Measurements from ENCODE around the gene AGAP2. TPM values are rescaled to one million over a fixed set of nuclear protein-coding genes. Genes with fewer than 3 reads are reported as not detected.

The AGAP2 gene
- polyA plus RNA-seq, 1 donor: 2.9 TPM

DNA sequence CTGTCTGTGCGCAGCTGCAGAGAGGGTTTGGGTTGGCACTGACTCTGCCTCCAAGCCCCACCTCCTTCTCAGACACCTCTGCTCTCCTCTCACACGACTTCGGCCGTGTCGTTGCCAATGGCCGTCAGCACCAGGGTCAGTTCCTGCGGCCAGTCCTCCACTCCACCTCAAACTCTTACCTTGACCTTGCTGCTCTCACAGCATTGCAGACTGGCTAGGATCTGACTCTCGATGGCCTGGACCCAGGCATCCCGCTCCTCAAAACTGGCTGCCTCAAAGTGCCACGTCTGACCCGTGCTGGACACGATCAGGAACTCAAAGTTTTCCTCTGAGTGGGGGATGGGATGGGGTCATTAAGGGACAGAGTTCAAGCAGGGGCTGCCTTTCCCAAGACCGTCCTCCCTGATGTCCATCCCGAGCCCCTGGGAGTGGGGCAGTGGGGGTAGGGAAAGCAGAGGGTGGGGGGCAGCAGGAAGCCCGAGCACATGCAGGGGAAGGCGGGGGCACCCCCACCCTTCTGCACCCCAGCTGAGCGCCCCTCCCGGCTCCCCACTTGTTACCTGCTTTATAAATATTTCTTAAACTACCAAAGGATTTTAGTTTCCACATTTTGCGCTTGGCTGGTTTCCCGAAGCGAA lies 10.7 kb downstream of the AGAP2 start:
- peaks cover 78% of the 10 kb centered on the region for H3K27me3 ChIP-seq (ENCODE audit: control insufficient read depth, insufficient read depth, low read length)
- peaks cover 13% of the 10 kb centered on the region for H3K9me3 ChIP-seq (ENCODE audit: control insufficient read depth, low read depth, low read length)
- no peak overlapping the region for H3K4me3 ChIP-seq (ENCODE audit: low read length)
- no peak for DNase-seq
- no peak overlapping the region for H3K27ac ChIP-seq (ENCODE audit: low read length)
- peaks cover 10% of the 10 kb centered on the region for H3K4me1 ChIP-seq (ENCODE audit: control insufficient read depth, insufficient read depth, low read length)
- 78% methylated on average over 3 of the region's 21 CpGs for WGBS (ENCODE audit: insufficient coverage, low lambda C conversion rate)
- no peaks in the 10 kb centered on the region for H3K36me3 ChIP-seq (ENCODE audit: control insufficient read depth, insufficient read depth, low read length)

DNA sequence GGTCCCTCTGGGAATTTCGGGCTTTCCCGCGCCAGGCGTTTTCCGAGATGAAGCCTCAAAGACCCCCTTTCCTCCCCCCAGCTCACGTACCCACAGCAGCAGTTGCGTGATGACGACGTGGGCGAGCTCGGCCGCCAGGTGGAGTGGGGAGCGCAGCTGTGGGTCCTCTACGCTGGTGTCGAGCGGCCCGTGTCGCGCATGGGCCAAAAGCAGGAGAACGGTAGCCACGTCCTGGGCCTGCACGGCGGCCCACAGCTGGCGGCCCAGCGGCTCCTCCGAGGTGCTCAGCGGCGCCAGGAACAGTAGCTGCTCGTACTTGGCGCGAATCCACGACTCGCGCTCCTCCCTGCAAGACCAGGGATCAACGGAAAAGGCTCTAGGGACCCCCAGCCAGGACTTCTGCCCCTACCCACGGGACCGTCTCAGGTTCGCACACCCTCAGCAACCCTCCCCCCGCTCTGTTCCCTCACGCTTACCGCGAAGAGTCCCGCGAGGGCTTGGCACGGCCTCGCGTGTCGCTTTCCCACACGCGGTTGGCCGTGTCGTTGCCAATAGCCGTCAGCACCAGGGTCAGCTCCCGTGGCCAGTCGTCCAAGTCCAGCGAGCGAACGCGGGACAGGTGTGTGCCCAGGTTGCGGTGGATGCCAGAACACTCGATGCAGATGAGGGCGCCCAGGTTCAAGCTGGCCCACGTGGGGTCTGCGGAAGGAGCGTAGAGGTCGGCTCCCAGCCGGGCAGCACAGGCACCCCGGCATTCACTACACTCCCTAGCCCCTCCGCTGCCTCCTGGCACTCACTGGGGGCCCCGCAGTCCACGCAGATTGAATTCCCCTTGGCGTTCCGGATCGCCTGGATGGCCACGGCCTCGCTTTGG lies 11.4 kb downstream of the AGAP2 start:
- peaks cover 13% of the 10 kb centered on the region for H3K9me3 ChIP-seq (ENCODE audit: control insufficient read depth, low read depth, low read length)
- H3K4me3 ChIP-seq (ENCODE audit: low read length): peak overlapping the region; percentile 69
- no peak overlapping the region for H3K27ac ChIP-seq (ENCODE audit: low read length)
- H3K4me1 ChIP-seq (ENCODE audit: control insufficient read depth, insufficient read depth, low read length): peaks cover 10% of the 10 kb centered on the region
- H3K27me3 ChIP-seq (ENCODE audit: control insufficient read depth, insufficient read depth, low read length): peaks cover 70% of the 10 kb centered on the region
- DNase-seq: no peak
- no peaks in the 10 kb centered on the region for H3K36me3 ChIP-seq (ENCODE audit: control insufficient read depth, insufficient read depth, low read length)
- no CpG with 5 or more reads among the region's 76 CpGs for WGBS (ENCODE audit: insufficient coverage, low lambda C conversion rate)

DNA sequence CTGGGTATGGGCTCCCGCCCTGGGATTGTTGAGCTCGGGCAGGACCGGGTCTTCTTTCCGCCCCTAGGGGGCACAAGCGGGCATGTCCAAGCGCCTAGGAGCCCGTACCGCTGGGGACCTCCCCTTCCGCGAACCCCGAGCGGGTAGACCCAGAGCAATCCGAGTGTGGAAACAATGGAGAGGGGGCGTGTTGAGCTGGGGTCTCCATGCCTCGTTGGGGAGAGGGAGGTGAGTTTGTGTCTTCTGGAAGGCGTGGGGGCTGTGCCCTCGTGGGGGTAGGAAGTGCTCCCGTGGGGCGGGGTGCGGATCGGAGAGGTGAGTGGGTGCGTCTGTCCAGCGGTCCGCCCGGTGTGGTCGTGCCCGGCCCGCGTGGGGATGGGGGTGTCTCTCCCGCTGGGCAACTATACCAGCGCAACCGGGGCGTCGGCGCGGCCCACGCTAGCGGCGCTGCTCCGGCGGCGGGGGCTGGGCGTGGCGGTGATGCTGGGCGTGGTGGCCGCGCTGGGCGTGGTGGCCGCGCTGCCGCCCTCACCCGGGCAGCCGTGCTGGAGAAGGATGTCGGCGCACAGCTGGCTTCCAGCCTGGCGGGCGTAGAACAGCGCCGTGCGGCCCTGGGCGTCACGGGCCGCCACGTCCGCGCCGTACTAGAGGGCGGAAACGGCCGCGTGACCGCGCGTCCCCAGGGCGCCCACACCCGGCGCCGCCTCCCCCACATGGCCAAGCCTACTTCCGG lies 12.2 kb downstream of the AGAP2 start:
- peaks cover 62% of the 10 kb centered on the region for H3K27me3 ChIP-seq (ENCODE audit: control insufficient read depth, insufficient read depth, low read length)
- H3K4me1 ChIP-seq (ENCODE audit: control insufficient read depth, insufficient read depth, low read length): peaks cover 10% of the 10 kb centered on the region
- H3K4me3 ChIP-seq (ENCODE audit: low read length): peak overlapping the region; percentile 69
- peaks cover 3% of the 10 kb centered on the region for H3K36me3 ChIP-seq (ENCODE audit: control insufficient read depth, insufficient read depth, low read length)
- no peak overlapping the region for H3K27ac ChIP-seq (ENCODE audit: low read length)
- no CpG with 5 or more reads among the region's 79 CpGs for WGBS (ENCODE audit: insufficient coverage, low lambda C conversion rate)
- peak; percentile 75 to 77 for DNase-seq
- peaks cover 13% of the 10 kb centered on the region for H3K9me3 ChIP-seq (ENCODE audit: control insufficient read depth, low read depth, low read length)

DNA sequence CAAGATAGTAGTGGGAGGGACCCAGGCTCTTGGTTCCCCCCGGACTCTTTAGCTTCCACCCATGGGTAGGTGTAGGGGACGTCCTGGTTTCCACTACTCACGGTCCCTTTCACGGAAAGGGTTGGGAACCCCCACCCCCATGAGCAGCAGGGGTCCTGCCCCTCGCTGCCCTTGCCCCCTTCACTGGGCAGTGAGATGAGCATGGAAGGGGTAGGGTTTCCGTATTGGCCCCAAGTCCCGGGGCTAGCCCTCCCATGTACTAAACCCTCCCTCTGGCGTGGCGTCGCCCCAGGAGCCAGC lies 12.7 kb downstream of the AGAP2 start:
- Histone ChIP-seq H3K4me1 (ENCODE audit: control insufficient read depth, insufficient read depth, low read length) (peaks cover 10% of the 10 kb centered on the region), H3K4me3 (ENCODE audit: low read length) (peak overlapping the region; percentile 69), H3K9me3 (ENCODE audit: control insufficient read depth, low read depth, low read length) (peaks cover 13% of the 10 kb centered on the region), H3K36me3 (ENCODE audit: control insufficient read depth, insufficient read depth, low read length) (peaks cover 7% of the 10 kb centered on the region), H3K27ac (ENCODE audit: low read length) (no peak overlapping the region), H3K27me3 (ENCODE audit: control insufficient read depth, insufficient read depth, low read length) (peaks cover 57% of the 10 kb centered on the region)
- no peak for DNase-seq
- no CpG with 5 or more reads among the region's 10 CpGs for WGBS (ENCODE audit: insufficient coverage, low lambda C conversion rate)

DNA sequence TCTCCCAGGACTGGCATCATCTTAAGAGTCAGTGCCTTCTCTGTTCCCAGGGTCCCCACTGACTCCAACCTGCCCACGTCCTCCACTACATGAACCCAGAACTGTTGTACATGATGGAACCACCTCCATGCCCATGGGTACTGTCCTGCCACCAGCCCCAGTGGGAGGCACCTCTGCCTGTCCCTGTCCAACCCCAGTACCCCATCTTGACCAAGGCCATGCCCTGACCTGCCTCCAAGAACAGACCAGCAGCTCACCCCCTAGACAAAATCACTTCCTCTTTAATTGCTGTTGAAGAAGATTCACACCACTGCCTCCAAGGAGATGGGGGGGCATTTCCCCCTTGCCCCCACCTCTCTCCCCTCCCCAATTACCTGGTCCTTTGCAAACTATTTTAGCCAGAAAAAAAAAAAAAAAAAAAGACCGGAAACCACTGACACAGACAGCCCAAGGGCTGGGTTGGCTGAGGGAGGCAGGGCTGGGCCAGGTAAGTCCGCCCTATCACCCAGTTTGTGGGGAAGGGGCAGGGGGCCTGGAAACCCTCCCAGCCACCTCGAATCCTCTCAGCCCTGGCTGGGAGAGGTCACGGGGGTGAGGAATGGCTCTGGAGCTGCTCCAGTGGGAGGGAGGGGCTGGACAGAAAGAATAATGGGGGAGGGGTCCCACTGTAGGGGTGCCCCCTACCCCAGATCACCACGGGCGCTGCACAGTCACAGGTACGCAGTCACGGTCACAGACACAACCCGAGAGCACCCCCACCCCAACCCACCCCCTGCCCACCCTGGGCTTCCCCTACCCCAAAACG lies 13.4 kb downstream of the AGAP2 start:
- Histone ChIP-seq H3K27me3 (ENCODE audit: control insufficient read depth, insufficient read depth, low read length) (peaks cover 50% of the 10 kb centered on the region), H3K36me3 (ENCODE audit: control insufficient read depth, insufficient read depth, low read length) (peaks cover 14% of the 10 kb centered on the region), H3K4me3 (ENCODE audit: low read length) (no peak overlapping the region), H3K4me1 (ENCODE audit: control insufficient read depth, insufficient read depth, low read length) (peaks cover 10% of the 10 kb centered on the region), H3K27ac (ENCODE audit: low read length) (no peak overlapping the region), H3K9me3 (ENCODE audit: control insufficient read depth, low read depth, low read length) (peaks cover 13% of the 10 kb centered on the region)
- no CpG with 5 or more reads among the region's 11 CpGs for WGBS (ENCODE audit: insufficient coverage, low lambda C conversion rate)
- DNase-seq: no peak

DNA sequence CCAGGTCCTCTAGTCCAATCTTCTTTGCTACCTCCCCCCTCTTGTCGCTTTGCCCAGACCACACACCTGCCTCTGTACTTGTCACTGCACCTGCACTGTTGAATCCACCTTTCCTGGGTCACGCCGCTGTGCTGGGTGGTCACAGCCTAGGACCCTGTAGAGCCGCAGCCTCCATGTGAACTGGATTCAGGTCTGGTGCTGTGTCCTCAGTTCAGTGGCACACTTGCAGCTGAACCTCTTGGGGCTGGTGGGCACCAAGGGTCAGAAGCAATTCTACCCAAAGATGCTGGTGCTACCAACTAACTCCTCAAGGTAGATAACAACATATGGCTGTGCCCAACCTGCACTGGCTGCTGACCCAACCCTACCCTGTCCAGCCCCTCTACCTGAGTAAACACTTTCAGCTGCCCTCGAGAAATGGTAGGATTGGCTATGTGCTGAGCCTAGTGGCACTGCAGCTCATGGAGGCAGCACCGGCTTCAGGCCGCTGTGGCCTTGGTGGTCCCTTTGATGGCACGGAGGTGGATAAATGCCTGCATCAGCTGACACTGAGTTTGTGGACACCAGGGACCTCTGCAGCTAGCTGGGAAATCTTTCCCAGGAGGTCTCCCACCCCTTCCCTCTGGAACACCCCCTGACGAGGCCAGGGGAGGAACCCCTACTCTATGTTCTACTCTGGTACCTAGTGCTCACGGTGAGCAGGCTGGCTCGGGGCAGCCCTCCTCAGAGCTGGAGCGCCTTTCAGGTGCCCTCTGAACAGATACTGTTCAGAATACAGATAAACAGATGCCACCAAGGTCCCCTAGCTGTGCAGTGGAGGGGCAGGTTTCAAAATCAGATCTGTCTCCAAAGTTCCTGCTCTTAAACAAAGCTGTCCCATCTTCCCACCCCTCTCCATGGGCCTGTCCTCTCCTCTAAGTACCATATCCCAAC lies 14.3 kb downstream of the AGAP2 start:
- Histone ChIP-seq H3K9me3 (ENCODE audit: control insufficient read depth, low read depth, low read length) (peaks cover 13% of the 10 kb centered on the region), H3K4me1 (ENCODE audit: control insufficient read depth, insufficient read depth, low read length) (peaks cover 10% of the 10 kb centered on the region), H3K4me3 (ENCODE audit: low read length) (no peak overlapping the region), H3K27ac (ENCODE audit: low read length) (no peak overlapping the region), H3K27me3 (ENCODE audit: control insufficient read depth, insufficient read depth, low read length) (peaks cover 42% of the 10 kb centered on the region), H3K36me3 (ENCODE audit: control insufficient read depth, insufficient read depth, low read length) (peaks cover 22% of the 10 kb centered on the region)
- DNase-seq: no peak
- WGBS (ENCODE audit: insufficient coverage, low lambda C conversion rate): 100% methylated on average over 1 of the region's 12 CpGs

DNA sequence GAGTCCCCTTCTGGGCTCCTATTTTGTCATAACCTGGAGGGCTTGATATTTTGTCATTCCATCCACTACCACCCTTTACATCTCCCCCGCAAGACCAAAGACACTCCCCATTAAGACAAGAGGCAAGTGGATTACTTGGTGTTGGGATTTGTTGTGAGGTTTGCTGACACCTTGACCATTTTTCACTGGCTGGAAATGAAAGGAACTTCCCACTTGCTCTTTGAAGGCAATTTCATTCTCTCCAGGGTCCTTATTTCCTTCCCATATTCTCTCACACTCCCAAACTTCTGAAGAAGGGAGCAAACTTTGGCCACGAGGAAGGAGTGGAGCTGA lies 14.9 kb downstream of the AGAP2 start:
- DNase-seq: no peak
- WGBS (ENCODE audit: insufficient coverage, low lambda C conversion rate): no CpG with 5 or more reads among the region's 2 CpGs
- Histone ChIP-seq H3K27me3 (ENCODE audit: control insufficient read depth, insufficient read depth, low read length) (peaks cover 37% of the 10 kb centered on the region), H3K4me3 (ENCODE audit: low read length) (no peak overlapping the region), H3K36me3 (ENCODE audit: control insufficient read depth, insufficient read depth, low read length) (peaks cover 29% of the 10 kb centered on the region), H3K4me1 (ENCODE audit: control insufficient read depth, insufficient read depth, low read length) (peaks cover 10% of the 10 kb centered on the region), H3K27ac (ENCODE audit: low read length) (no peak overlapping the region), H3K9me3 (ENCODE audit: control insufficient read depth, low read depth, low read length) (peaks cover 13% of the 10 kb centered on the region)

DNA sequence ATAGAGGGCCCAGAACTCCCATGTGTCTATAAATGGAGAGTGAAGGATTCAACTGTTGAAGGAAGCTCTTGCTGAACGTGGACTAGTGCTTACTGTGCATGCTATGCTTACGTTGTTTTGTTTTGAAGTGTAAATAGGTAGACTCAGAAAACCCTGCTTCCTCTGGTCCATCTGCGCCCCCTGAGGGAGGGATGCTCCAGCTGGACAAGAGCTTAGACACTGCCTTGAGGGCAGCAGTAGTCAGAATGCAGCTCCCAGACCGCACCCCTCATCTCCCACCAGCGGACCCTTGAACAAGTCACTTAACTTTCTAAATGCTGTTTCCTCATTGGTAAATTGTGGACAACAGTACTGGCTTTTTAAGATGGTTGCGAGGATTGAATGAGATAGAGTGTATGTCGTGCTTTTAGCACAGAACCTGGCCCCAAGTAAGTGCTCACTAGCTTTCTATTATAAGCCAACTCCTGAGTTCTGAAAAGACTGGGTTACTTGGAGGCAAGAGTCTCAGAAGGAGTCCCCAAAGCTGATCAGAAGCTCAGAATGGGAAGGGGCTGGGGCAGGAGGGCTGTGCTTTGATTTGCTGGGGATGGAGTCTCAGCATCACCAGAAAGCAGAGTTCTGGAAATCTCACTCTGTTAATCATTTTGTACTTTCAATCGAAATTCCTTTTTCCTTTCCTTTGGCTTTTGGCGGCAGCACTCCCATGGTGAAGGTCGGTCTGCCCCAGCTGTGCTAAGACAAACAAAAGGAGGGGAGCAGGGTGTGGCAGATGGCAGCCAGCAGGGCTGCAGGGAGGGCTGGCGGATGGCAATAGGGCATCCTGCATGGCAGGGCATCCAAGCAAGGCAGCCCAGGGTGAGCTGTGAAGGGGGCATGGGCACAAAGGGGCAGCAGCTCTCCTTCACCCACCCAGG lies 15.6 kb downstream of the AGAP2 start:
- Histone ChIP-seq H3K4me1 (ENCODE audit: control insufficient read depth, insufficient read depth, low read length) (peaks cover 10% of the 10 kb centered on the region), H3K27ac (ENCODE audit: low read length) (no peak overlapping the region), H3K4me3 (ENCODE audit: low read length) (no peak overlapping the region), H3K27me3 (ENCODE audit: control insufficient read depth, insufficient read depth, low read length) (peaks cover 31% of the 10 kb centered on the region), H3K9me3 (ENCODE audit: control insufficient read depth, low read depth, low read length) (peaks cover 13% of the 10 kb centered on the region), H3K36me3 (ENCODE audit: control insufficient read depth, insufficient read depth, low read length) (peaks cover 35% of the 10 kb centered on the region)
- WGBS (ENCODE audit: insufficient coverage, low lambda C conversion rate): no CpG with 5 or more reads among the region's 11 CpGs
- DNase-seq: no peak

Data from large intestine (tissue), 3 donors.